Measurements from ENCODE around the gene DTNB. TPM values are rescaled to one million over a fixed set of nuclear protein-coding genes. Genes with fewer than 3 reads are reported as not detected.

DTNB gene
- total RNA-seq, 1 experiment from 2014 or later = 7.7 TPM

Other genes with a start within 250 kb of the DTNB start
- 8.8 and 9.6 TPM in 2 replicates for gene ASXL2, start 204.9 kb upstream of the DTNB start, total RNA-seq (2014; rRNA removed; shearing (Covaris generic))

Data from A172 (cell line).